Measurements from ENCODE around the gene PAGE2B.

PAGE2B gene

GRCh38 chrX:55123900-55124299, 49.1 kb downstream of the PAGE2B start:
- no peak overlapping the region for H3K4me3 ChIP-seq (ENCODE audit: low read length)
- no peak overlapping the region for H2BK120ac ChIP-seq (ENCODE audit: low read depth, low read length)
- H3K36me3 ChIP-seq (ENCODE audit: control insufficient read depth, insufficient read depth, low read length): no peaks in the 10 kb centered on the region
- no CpG with 5 or more reads among the region's 7 CpGs for WGBS (ENCODE audit: extremely low coverage, insufficient coverage, low lambda C conversion rate)
- H3K79me2 ChIP-seq (ENCODE audit: control insufficient read depth, insufficient read depth, low read length): no peaks in the 10 kb centered on the region
- H3K4ac ChIP-seq (ENCODE audit: low read depth, low read length): no peak overlapping the region
- H3K4me2 ChIP-seq (ENCODE audit: low read length): no peak overlapping the region
- H3K27ac ChIP-seq (ENCODE audit: low read depth, low read length): no peak overlapping the region
- H3K18ac ChIP-seq (ENCODE audit: low read length): no peak overlapping the region
- H3K56ac ChIP-seq (ENCODE audit: low read length): no peak overlapping the region
- H3K79me1 ChIP-seq (ENCODE audit: low read length): no peaks in the 10 kb centered on the region
- no peak overlapping the region for H2BK5ac ChIP-seq (ENCODE audit: low read length)
- H2BK15ac ChIP-seq (replicated peaks; ENCODE audit: low read depth): no peak overlapping the region
- H4K8ac ChIP-seq (ENCODE audit: low read depth, low read length): no peak overlapping the region
- no peak overlapping the region for H4K5ac ChIP-seq (ENCODE audit: low read length)
- no peak for DNase-seq
- H3K4me1 ChIP-seq (ENCODE audit: control insufficient read depth, low read depth, low read length): no peaks in the 10 kb centered on the region
- no peaks in the 10 kb centered on the region for H3K27me3 ChIP-seq (ENCODE audit: insufficient read depth, low read length, poor library complexity)
- H2AK5ac ChIP-seq (ENCODE audit: low read length): no peak overlapping the region
- no peak overlapping the region for H3K23ac ChIP-seq (ENCODE audit: low read length)
- H3K9ac ChIP-seq (ENCODE audit: low read length): no peak overlapping the region

GRCh38 chrX:55127692-55128091, 52.9 kb downstream of the PAGE2B start:
- no peak overlapping the region for H3K4ac ChIP-seq (ENCODE audit: low read depth, low read length)
- H3K27ac ChIP-seq (ENCODE audit: low read depth, low read length): no peak overlapping the region
- no peak overlapping the region for H2AK5ac ChIP-seq (ENCODE audit: low read length)
- H2BK120ac ChIP-seq (ENCODE audit: low read depth, low read length): no peak overlapping the region
- DNase-seq: no peak
- H3K23ac ChIP-seq (ENCODE audit: low read length): no peak overlapping the region
- WGBS (ENCODE audit: extremely low coverage, insufficient coverage, low lambda C conversion rate): no CpG with 5 or more reads among the region's 2 CpGs
- H3K36me3 ChIP-seq (ENCODE audit: control insufficient read depth, insufficient read depth, low read length): no peaks in the 10 kb centered on the region
- no peak overlapping the region for H4K8ac ChIP-seq (ENCODE audit: low read depth, low read length)
- H4K5ac ChIP-seq (ENCODE audit: low read length): no peak overlapping the region
- H3K9ac ChIP-seq (ENCODE audit: low read length): no peak overlapping the region
- no peak overlapping the region for H3K4me3 ChIP-seq (ENCODE audit: low read length)
- H3K56ac ChIP-seq (ENCODE audit: low read length): no peak overlapping the region
- H3K4me1 ChIP-seq (ENCODE audit: control insufficient read depth, low read depth, low read length): no peaks in the 10 kb centered on the region
- H3K27me3 ChIP-seq (ENCODE audit: insufficient read depth, low read length, poor library complexity): no peaks in the 10 kb centered on the region
- H2BK5ac ChIP-seq (ENCODE audit: low read length): no peak overlapping the region
- no peak overlapping the region for H3K4me2 ChIP-seq (ENCODE audit: low read length)
- H2BK15ac ChIP-seq (replicated peaks; ENCODE audit: low read depth): no peak overlapping the region
- H3K79me1 ChIP-seq (ENCODE audit: low read length): no peaks in the 10 kb centered on the region
- no peak overlapping the region for H3K18ac ChIP-seq (ENCODE audit: low read length)
- H3K79me2 ChIP-seq (ENCODE audit: control insufficient read depth, insufficient read depth, low read length): no peaks in the 10 kb centered on the region

Measured in mesendoderm (in vitro differentiated cells).